Measurements from ENCODE around the gene SP100. TPM values are rescaled to one million over a fixed set of nuclear protein-coding genes. Genes with fewer than 3 reads are reported as not detected.
A peak's percentile ranks its signal among the peaks of the same experiment; 100 is the strongest.

The SP100 gene
- total and polyA plus RNA-seq, 2 of the 13 experiments (the other 11 are each of a cell fraction or from before 2014, with no cell fraction given): 12.6 to 16.5 TPM

- TF ChIP-seq ATF7 (IDR thresholded peaks at IDR 0.05) (peak; percentile 28; the same call in 1 of the 2 replicates), ATF7 (CRISPR knock-in tag; IDR thresholded peaks at IDR 0.05) (no peak), LCORL (IDR thresholded peaks at IDR 0.05) (no peak), LCORL (CRISPR knock-in tag; IDR thresholded peaks at IDR 0.05) (0 out of 2 replicates have a peak, but pooled peaks have one; percentile 31), TMF1 (CRISPR knock-in tag; IDR thresholded peaks at IDR 0.05; ENCODE audit: low read depth) (0 out of 2 replicates have a peak, but pooled peaks have one; percentile 36), CC2D1A (CRISPR knock-in tag; IDR thresholded peaks at IDR 0.05) (no peak), ZNF598 (CRISPR knock-in tag; IDR thresholded peaks at IDR 0.05; ENCODE audit: borderline replicate concordance) (no peak), KAT2B (IDR thresholded peaks at IDR 0.05; ENCODE audit: borderline replicate concordance, low read depth, low read length) (no peak), GABPB1 (CRISPR knock-in tag; IDR thresholded peaks at IDR 0.05) (no peak), ZC3H13 (CRISPR knock-in tag; IDR thresholded peaks at IDR 0.05) (no peak), MBNL3 (CRISPR knock-in tag; conservative IDR thresholded peaks at IDR 0.05) (no peak), ZFP1 (CRISPR knock-in tag; IDR thresholded peaks at IDR 0.05) (no peak), CHD2 (IDR thresholded peaks at IDR 0.05; ENCODE audit: low read depth, low read length) (no peak), KDM3A (CRISPR knock-in tag; IDR thresholded peaks at IDR 0.05; ENCODE audit: low read depth) (no peak), KMT2B (CRISPR knock-in tag; IDR thresholded peaks at IDR 0.05) (peak; percentile 35; the same call in 1 of the 2 replicates), ZNF451 (CRISPR knock-in tag; IDR thresholded peaks at IDR 0.05) (no peak)
- TF ChIP-seq, protein P1, sequence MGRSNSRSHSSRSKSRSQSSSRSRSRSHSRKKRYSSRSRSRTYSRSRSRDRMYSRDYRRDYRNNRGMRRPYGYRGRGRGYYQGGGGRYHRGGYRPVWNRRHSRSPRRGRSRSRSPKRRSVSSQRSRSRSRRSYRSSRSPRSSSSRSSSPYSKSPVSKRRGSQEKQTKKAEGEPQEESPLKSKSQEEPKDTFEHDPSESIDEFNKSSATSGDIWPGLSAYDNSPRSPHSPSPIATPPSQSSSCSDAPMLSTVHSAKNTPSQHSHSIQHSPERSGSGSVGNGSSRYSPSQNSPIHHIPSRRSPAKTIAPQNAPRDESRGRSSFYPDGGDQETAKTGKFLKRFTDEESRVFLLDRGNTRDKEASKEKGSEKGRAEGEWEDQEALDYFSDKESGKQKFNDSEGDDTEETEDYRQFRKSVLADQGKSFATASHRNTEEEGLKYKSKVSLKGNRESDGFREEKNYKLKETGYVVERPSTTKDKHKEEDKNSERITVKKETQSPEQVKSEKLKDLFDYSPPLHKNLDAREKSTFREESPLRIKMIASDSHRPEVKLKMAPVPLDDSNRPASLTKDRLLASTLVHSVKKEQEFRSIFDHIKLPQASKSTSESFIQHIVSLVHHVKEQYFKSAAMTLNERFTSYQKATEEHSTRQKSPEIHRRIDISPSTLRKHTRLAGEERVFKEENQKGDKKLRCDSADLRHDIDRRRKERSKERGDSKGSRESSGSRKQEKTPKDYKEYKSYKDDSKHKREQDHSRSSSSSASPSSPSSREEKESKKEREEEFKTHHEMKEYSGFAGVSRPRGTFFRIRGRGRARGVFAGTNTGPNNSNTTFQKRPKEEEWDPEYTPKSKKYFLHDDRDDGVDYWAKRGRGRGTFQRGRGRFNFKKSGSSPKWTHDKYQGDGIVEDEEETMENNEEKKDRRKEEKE (IDR thresholded peaks at IDR 0.05): no peak
These were observed 8.0 kb downstream of the SP100 start (continued) for GRCh38 chr2:230423851-230424458.

Data from HepG2 (cell line).